ENCODE results near the gene PTPRN2. TPM values are rescaled to one million over a fixed set of nuclear protein-coding genes. Genes with fewer than 3 reads are reported as not detected.

Gene PTPRN2
- total and polyA plus RNA-seq, 7 donors = 0.47 to 0.82 (median 0.51) TPM

- Histone ChIP-seq H3K9me3 (no peaks in the 10 kb centered on the region), H3K4me3 (no peak overlapping the region), H3K4me1 (no peaks in the 10 kb centered on the region), H3K27ac (no peak overlapping the region), H3K27me3 (ENCODE audit: insufficient read depth in 3 of 3, low read length in 2 of 3) (no peaks in the 10 kb centered on the region), H3K36me3 (ENCODE audit: insufficient read depth in 1 of 2, low read depth in 1 of 2) (no peaks in the 10 kb centered on the region)
- intact Hi-C loops (cut with DNase I) = no loop called here
- ATAC-seq = no peak
- 57 to 65% (median 57%) methylated on average over 14 of the region's 14 CpGs for WGBS, 3 donors
- DNase-seq = no peak
- TF ChIP-seq, protein P1, sequence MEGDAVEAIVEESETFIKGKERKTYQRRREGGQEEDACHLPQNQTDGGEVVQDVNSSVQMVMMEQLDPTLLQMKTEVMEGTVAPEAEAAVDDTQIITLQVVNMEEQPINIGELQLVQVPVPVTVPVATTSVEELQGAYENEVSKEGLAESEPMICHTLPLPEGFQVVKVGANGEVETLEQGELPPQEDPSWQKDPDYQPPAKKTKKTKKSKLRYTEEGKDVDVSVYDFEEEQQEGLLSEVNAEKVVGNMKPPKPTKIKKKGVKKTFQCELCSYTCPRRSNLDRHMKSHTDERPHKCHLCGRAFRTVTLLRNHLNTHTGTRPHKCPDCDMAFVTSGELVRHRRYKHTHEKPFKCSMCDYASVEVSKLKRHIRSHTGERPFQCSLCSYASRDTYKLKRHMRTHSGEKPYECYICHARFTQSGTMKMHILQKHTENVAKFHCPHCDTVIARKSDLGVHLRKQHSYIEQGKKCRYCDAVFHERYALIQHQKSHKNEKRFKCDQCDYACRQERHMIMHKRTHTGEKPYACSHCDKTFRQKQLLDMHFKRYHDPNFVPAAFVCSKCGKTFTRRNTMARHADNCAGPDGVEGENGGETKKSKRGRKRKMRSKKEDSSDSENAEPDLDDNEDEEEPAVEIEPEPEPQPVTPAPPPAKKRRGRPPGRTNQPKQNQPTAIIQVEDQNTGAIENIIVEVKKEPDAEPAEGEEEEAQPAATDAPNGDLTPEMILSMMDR (IDR thresholded peaks at IDR 0.05) = no peak
Observed at GRCh38 chr7:157927313-157927925, 660.2 kb downstream of the PTPRN2 start.

DNA sequence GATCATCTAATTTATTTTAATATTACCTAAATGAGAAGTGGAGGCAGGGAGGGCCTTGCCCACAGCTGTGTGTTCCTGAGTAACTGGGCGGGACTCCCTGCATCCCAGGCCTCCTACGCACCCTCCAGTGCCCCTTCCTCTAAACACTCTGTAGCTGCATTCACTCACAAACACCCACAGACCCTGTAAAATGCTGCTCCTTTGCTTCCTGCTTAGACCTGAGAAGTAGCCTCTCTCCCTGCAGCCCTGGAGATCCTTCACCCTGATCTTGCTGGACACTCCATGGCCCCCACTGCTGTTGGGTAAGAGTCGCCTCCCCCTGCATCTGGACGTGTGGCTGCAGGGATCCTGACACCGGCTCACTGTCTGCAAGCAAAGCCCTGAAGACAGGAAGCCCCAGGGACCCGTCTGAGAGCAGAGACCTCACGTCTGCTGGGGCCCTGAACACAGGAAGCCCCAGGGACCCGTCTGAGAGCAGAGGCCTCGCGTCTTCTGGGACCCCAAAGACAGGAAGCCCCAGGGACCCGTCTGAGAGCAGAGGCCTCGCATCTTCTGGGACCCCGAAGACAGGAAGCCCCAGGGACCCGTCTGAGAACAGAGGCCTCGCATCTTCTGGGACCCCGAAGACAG, 661.0 kb downstream of the PTPRN2 start:
- Histone ChIP-seq H3K27me3 (ENCODE audit: insufficient read depth in 3 of 3, low read length in 2 of 3) (no peaks in the 10 kb centered on the region), H3K36me3 (ENCODE audit: insufficient read depth in 1 of 2, low read depth in 1 of 2) (no peaks in the 10 kb centered on the region), H3K4me3 (no peak overlapping the region), H3K27ac (no peak overlapping the region), H3K4me1 (no peaks in the 10 kb centered on the region), H3K9me3 (no peaks in the 10 kb centered on the region)
- DNase-seq (no peak), ATAC-seq (no peak)
- intact Hi-C loops (cut with DNase I) = no loop called here
- TF ChIP-seq, protein P1 (IDR thresholded peaks at IDR 0.05) = no peak
- 51 to 57% (median 51%) methylated on average over 13 to 16 of the region's 16 CpGs for WGBS, 3 donors

DNA sequence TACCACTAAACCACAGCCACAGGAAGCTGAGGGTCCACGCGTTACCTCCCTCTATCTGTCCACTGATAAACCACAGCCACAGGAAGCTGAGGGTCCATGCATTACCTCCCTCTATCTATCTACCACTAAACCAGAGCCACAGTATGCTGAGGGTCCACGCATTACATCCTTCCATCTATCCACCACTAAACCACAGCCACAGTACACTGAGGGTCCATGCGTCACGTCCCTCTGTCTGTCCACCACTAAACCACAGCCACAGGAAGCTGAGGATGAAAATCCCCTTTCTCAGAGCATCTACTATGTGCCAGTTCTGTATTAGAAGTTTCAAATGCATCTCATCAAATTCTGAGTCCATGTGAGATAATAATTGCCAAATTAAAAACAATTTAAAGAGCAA, 661.5 kb downstream of the PTPRN2 start:
- DNase-seq (no peak), ATAC-seq (no peak)
- Histone ChIP-seq H3K9me3 (no peaks in the 10 kb centered on the region), H3K27ac (no peak overlapping the region), H3K27me3 (ENCODE audit: insufficient read depth in 3 of 3, low read length in 2 of 3) (peaks cover 0 to 2% (median 0%) of the 10 kb centered on the region in 3 donors), H3K4me3 (no peak overlapping the region), H3K4me1 (no peaks in the 10 kb centered on the region), H3K36me3 (ENCODE audit: insufficient read depth in 1 of 2, low read depth in 1 of 2) (no peaks in the 10 kb centered on the region)
- intact Hi-C loops (cut with DNase I) = no loop called here
- TF ChIP-seq, protein P1 (IDR thresholded peaks at IDR 0.05) = no peak
- 49 to 69% (median 62%) methylated on average over 5 of the region's 5 CpGs for WGBS, 3 donors

DNA sequence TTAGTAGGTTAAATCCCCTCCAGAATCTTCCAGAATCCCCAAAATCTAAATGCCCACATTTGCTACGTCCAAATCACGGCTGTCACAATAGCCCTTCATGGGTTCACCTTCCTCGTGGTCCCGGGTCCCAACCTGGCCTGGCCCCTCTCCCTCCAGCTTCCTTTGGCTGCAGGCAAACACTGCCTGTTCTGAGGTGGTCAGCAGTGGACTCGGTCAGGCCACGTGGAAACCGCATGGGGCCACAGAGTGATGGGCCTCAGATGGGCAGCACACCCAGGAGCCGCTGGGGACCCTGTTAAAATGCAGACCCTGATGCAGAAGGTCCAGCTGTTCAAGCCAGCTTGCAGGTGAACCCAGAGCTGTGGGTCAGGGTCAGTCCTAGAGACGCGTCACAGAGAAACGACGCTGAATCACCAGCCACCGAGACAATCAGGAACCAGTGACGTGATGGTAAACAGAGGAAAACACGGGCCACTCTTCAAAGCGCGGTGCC, 662.2 kb downstream of the PTPRN2 start:
- H3K36me3 ChIP-seq (ENCODE audit: insufficient read depth in 1 of 2, low read depth in 1 of 2) = no peaks in the 10 kb centered on the region
- intact Hi-C loops (cut with DNase I) = no loop called here
- DNase-seq (no peak), ATAC-seq (no peak)
- 86 to 88% (median 86%) methylated on average over 17 of the region's 17 CpGs for WGBS, 3 donors
- H3K27me3 ChIP-seq (ENCODE audit: insufficient read depth in 3 of 3, low read length in 2 of 3) = peaks cover 0 to 2% (median 0%) of the 10 kb centered on the region in 3 donors
- no peak overlapping the region for H3K4me3 ChIP-seq
- no peaks in the 10 kb centered on the region for H3K9me3 ChIP-seq
- TF ChIP-seq, protein P1 (IDR thresholded peaks at IDR 0.05) = no peak
- no peak overlapping the region for H3K27ac ChIP-seq
- H3K4me1 ChIP-seq = no peaks in the 10 kb centered on the region

All from psoas muscle (tissue), 8 donors.